ENCODE data around the gene NEUROD4.
A peak's percentile ranks its signal among the peaks of the same experiment; 100 is the strongest.

NEUROD4 gene

GRCh38 chr12:55036326-55037115 lies 16.7 kb downstream of the NEUROD4 start:
- Mint-ChIP-seq H3K4me1 (peaks cover 26% of the 10 kb centered on the region), H3K9me3 (no peaks in the 10 kb centered on the region), H3K4me3 (peak overlapping the region; percentile 33), H3K27ac (no peak overlapping the region), H3K36me3 (no peaks in the 10 kb centered on the region)
- ATAC-seq, result no peak
- no peak for DNase-seq (ENCODE audit: low spot score in 2 of 2)

- no peaks in the 10 kb centered on the region for H3K36me3 Mint-ChIP-seq
- H3K27ac Mint-ChIP-seq, result no peak overlapping the region
- no peak overlapping the region for H3K4me3 Mint-ChIP-seq
- ATAC-seq (no peak), DNase-seq (ENCODE audit: low spot score in 2 of 2) (no peak)
- no peaks in the 10 kb centered on the region for H3K9me3 Mint-ChIP-seq
- peaks cover 26% of the 10 kb centered on the region for H3K4me1 Mint-ChIP-seq
These were observed 17.7 kb downstream of the NEUROD4 start for GRCh38 chr12:55037351-55037987.

GRCh38 chr12:55039395-55040354 lies 19.9 kb downstream of the NEUROD4 start:
- Mint-ChIP-seq H3K4me1 (peaks cover 26% of the 10 kb centered on the region), H3K9me3 (no peaks in the 10 kb centered on the region), H3K36me3 (no peaks in the 10 kb centered on the region), H3K27ac (no peak overlapping the region), H3K4me3 (no peak overlapping the region)
- ATAC-seq, result no peak
- no peak for DNase-seq (ENCODE audit: low spot score in 2 of 2)

- DNase-seq (ENCODE audit: low spot score in 2 of 2) (no peak), ATAC-seq (no peak)
- Mint-ChIP-seq H3K4me3 (no peak overlapping the region), H3K9me3 (no peaks in the 10 kb centered on the region), H3K36me3 (no peaks in the 10 kb centered on the region), H3K4me1 (peaks cover 10% of the 10 kb centered on the region), H3K27ac (no peak overlapping the region)
These were observed 21.7 kb downstream of the NEUROD4 start for GRCh38 chr12:55041345-55042055.

- Mint-ChIP-seq H3K4me3 (no peak overlapping the region), H3K9me3 (no peaks in the 10 kb centered on the region), H3K36me3 (no peaks in the 10 kb centered on the region), H3K27ac (no peak overlapping the region), H3K4me1 (no peaks in the 10 kb centered on the region)
- DNase-seq (ENCODE audit: low spot score in 2 of 2), result no peak
- no peak for ATAC-seq
These were observed 23.8 kb downstream of the NEUROD4 start for GRCh38 chr12:55043542-55043941.

GRCh38 chr12:55044135-55044534 lies 24.4 kb downstream of the NEUROD4 start:
- no peaks in the 10 kb centered on the region for H3K36me3 Mint-ChIP-seq
- H3K27ac Mint-ChIP-seq, result no peak overlapping the region
- no peak for DNase-seq (ENCODE audit: low spot score in 2 of 2)

GRCh38 chr12:55049676-55050075 lies 29.9 kb downstream of the NEUROD4 start:
- no peaks in the 10 kb centered on the region for H3K4me1 Mint-ChIP-seq
- H3K9me3 Mint-ChIP-seq, result no peaks in the 10 kb centered on the region
- no peak for ATAC-seq
- H3K4me3 Mint-ChIP-seq, result no peak overlapping the region
- no peaks in the 10 kb centered on the region for H3K36me3 Mint-ChIP-seq
- no peak for DNase-seq (ENCODE audit: low spot score in 2 of 2)
- H3K27ac Mint-ChIP-seq, result no peak overlapping the region

More at GRCh38 chr12:55044135-55044534, 24.4 kb downstream of the NEUROD4 start:
- Mint-ChIP-seq H3K9me3 (no peaks in the 10 kb centered on the region), H3K4me3 (no peak overlapping the region), H3K4me1 (no peaks in the 10 kb centered on the region)
- ATAC-seq, result no peak

- Mint-ChIP-seq H3K27ac (no peak overlapping the region), H3K36me3 (no peaks in the 10 kb centered on the region), H3K4me1 (no peaks in the 10 kb centered on the region), H3K4me3 (no peak overlapping the region), H3K9me3 (no peaks in the 10 kb centered on the region)
- peak; percentile 70 for ATAC-seq
- DNase-seq (ENCODE audit: low spot score in 2 of 2), result no peak
These were observed 31.6 kb downstream of the NEUROD4 start for GRCh38 chr12:55051197-55051947.

GRCh38 chr12:55057481-55057880 lies 37.7 kb downstream of the NEUROD4 start:
- DNase-seq (ENCODE audit: low spot score in 2 of 2) (no peak), ATAC-seq (no peak)
- Mint-ChIP-seq H3K27ac (no peak overlapping the region), H3K4me1 (peaks cover 11% of the 10 kb centered on the region), H3K9me3 (no peaks in the 10 kb centered on the region), H3K36me3 (no peaks in the 10 kb centered on the region), H3K4me3 (no peak overlapping the region)

GRCh38 chr12:55058082-55058481 lies 38.3 kb downstream of the NEUROD4 start:
- H3K4me3 Mint-ChIP-seq, result no peak overlapping the region
- no peak overlapping the region for H3K27ac Mint-ChIP-seq

GRCh38 chr12:55058776-55059175 lies 39.0 kb downstream of the NEUROD4 start:
- Mint-ChIP-seq H3K4me1 (peaks cover 11% of the 10 kb centered on the region), H3K36me3 (no peaks in the 10 kb centered on the region), H3K27ac (no peak overlapping the region), H3K9me3 (no peaks in the 10 kb centered on the region), H3K4me3 (no peak overlapping the region)
- ATAC-seq (no peak), DNase-seq (ENCODE audit: low spot score in 2 of 2) (no peak)

More at GRCh38 chr12:55058082-55058481, 38.3 kb downstream of the NEUROD4 start:
- no peaks in the 10 kb centered on the region for H3K36me3 Mint-ChIP-seq
- no peaks in the 10 kb centered on the region for H3K9me3 Mint-ChIP-seq
- DNase-seq (ENCODE audit: low spot score in 2 of 2), result no peak
- H3K4me1 Mint-ChIP-seq, result peaks cover 11% of the 10 kb centered on the region
- ATAC-seq, result no peak

GRCh38 chr12:55060470-55060869 lies 40.7 kb downstream of the NEUROD4 start:
- Mint-ChIP-seq H3K9me3 (no peaks in the 10 kb centered on the region), H3K4me3 (no peak overlapping the region), H3K27ac (no peak overlapping the region), H3K36me3 (no peaks in the 10 kb centered on the region), H3K4me1 (peaks cover 11% of the 10 kb centered on the region)
- DNase-seq (ENCODE audit: low spot score in 2 of 2), result peak in 1 of 2 donors; percentile 50
- ATAC-seq, result peak; percentile 99

- peaks cover 11% of the 10 kb centered on the region for H3K4me1 Mint-ChIP-seq
- DNase-seq (ENCODE audit: low spot score in 2 of 2), result no peak
- H3K36me3 Mint-ChIP-seq, result no peaks in the 10 kb centered on the region
- no peak for ATAC-seq
- no peak overlapping the region for H3K27ac Mint-ChIP-seq
- H3K9me3 Mint-ChIP-seq, result no peaks in the 10 kb centered on the region
- H3K4me3 Mint-ChIP-seq, result no peak overlapping the region
These were observed 41.2 kb downstream of the NEUROD4 start for GRCh38 chr12:55061024-55061423.

GRCh38 chr12:55063291-55063690 lies 43.5 kb downstream of the NEUROD4 start:
- no peak for ATAC-seq
- DNase-seq (ENCODE audit: low spot score in 2 of 2), result no peak
- H3K4me1 Mint-ChIP-seq, result peaks cover 11% of the 10 kb centered on the region
- no peaks in the 10 kb centered on the region for H3K9me3 Mint-ChIP-seq
- no peak overlapping the region for H3K27ac Mint-ChIP-seq
- H3K4me3 Mint-ChIP-seq, result no peak overlapping the region
- no peaks in the 10 kb centered on the region for H3K36me3 Mint-ChIP-seq
